Measurements from ENCODE around the gene CCNF.
A peak's percentile ranks its signal among the peaks of the same experiment; 100 is the strongest.

The CCNF gene

GRCh38 chr16:2455081-2455845 is 26.0 kb downstream of the CCNF start:
- H3K27me3 ChIP-seq (ENCODE audit: insufficient read depth, low read length) = no peaks in the 10 kb centered on the region
- H2AFZ ChIP-seq (ENCODE audit: low read length) = no peak overlapping the region
- no peak overlapping the region for H3K4me3 ChIP-seq (ENCODE audit: low read depth, low read length, poor library complexity, severe bottlenecking)
- TF ChIP-seq, protein P1, sequence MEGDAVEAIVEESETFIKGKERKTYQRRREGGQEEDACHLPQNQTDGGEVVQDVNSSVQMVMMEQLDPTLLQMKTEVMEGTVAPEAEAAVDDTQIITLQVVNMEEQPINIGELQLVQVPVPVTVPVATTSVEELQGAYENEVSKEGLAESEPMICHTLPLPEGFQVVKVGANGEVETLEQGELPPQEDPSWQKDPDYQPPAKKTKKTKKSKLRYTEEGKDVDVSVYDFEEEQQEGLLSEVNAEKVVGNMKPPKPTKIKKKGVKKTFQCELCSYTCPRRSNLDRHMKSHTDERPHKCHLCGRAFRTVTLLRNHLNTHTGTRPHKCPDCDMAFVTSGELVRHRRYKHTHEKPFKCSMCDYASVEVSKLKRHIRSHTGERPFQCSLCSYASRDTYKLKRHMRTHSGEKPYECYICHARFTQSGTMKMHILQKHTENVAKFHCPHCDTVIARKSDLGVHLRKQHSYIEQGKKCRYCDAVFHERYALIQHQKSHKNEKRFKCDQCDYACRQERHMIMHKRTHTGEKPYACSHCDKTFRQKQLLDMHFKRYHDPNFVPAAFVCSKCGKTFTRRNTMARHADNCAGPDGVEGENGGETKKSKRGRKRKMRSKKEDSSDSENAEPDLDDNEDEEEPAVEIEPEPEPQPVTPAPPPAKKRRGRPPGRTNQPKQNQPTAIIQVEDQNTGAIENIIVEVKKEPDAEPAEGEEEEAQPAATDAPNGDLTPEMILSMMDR (IDR thresholded peaks at IDR 0.05; ENCODE audit: low read length) = no peak
- TF ChIP-seq EZH2 (IDR thresholded peaks at IDR 0.05; ENCODE audit: borderline replicate concordance, low read length) = no peak
- H3K4me1 ChIP-seq (ENCODE audit: insufficient read depth, low read length, severe bottlenecking) = peaks cover 16% of the 10 kb centered on the region
- no peaks in the 10 kb centered on the region for H3K9me3 ChIP-seq (ENCODE audit: low read length)
- no peak overlapping the region for H3K4me2 ChIP-seq (ENCODE audit: low read length)
- no peak overlapping the region for H3K27ac ChIP-seq (ENCODE audit: low read depth, low read length, poor library complexity, severe bottlenecking)
- H3K9me2 ChIP-seq (ENCODE audit: low read depth, low read length) = no peaks in the 10 kb centered on the region
- H4K20me1 ChIP-seq (ENCODE audit: insufficient read depth, low read length) = no peaks in the 10 kb centered on the region
- H3K9ac ChIP-seq (ENCODE audit: low read length) = no peak overlapping the region
- H3K79me2 ChIP-seq (ENCODE audit: insufficient read depth, low read length) = no peaks in the 10 kb centered on the region
- 0 out of 2 replicates have a peak, but pooled peaks cover 4% of the 10 kb centered on the region for H3F3A ChIP-seq (ENCODE audit: insufficient read depth, low read length)
- H3K36me3 ChIP-seq (ENCODE audit: insufficient read depth, low read length) = peaks cover 78% of the 10 kb centered on the region

DNA sequence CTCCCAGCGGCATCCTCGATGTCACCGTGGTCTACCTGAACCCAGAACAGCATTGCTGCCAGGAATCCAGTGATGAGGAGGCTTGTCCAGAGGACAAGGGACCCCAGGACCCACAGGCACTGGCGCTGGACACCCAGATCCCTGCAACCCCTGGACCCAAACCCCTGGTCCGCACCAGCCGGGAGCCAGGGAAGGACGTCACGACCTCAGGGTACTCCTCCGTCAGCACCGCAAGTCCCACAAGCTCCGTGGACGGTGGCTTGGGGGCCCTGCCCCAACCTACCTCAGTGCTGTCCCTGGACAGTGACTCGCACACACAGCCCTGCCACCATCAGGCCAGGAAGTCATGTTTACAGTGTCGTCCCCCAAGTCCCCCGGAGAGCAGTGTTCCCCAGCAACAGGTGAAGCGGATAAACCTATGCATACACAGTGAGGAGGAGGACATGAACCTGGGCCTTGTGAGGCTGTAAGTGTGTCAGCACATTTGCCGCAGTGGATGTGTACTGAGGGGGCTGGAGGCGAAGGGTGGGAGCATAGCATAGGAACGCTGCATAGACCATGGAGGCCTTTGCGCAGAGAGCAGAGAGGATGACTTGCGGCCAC is 27.4 kb downstream of the CCNF start:
- Histone ChIP-seq H3K27ac (ENCODE audit: low read depth, low read length, poor library complexity, severe bottlenecking) (no peak overlapping the region), H3K9ac (ENCODE audit: low read length) (no peak overlapping the region), H3K4me1 (ENCODE audit: insufficient read depth, low read length, severe bottlenecking) (peaks cover 28% of the 10 kb centered on the region), H3K79me2 (ENCODE audit: insufficient read depth, low read length) (no peaks in the 10 kb centered on the region), H3K27me3 (ENCODE audit: insufficient read depth, low read length) (no peaks in the 10 kb centered on the region), H3F3A (ENCODE audit: insufficient read depth, low read length) (0 out of 2 replicates have a peak, but pooled peaks cover 4% of the 10 kb centered on the region), H3K36me3 (ENCODE audit: insufficient read depth, low read length) (peaks cover 68% of the 10 kb centered on the region), H3K9me2 (ENCODE audit: low read depth, low read length) (no peaks in the 10 kb centered on the region), H3K4me3 (ENCODE audit: low read depth, low read length, poor library complexity, severe bottlenecking) (no peak overlapping the region), H3K9me3 (ENCODE audit: low read length) (no peaks in the 10 kb centered on the region), H4K20me1 (ENCODE audit: insufficient read depth, low read length) (no peaks in the 10 kb centered on the region), H3K4me2 (ENCODE audit: low read length) (no peak overlapping the region), H2AFZ (ENCODE audit: low read length) (no peak overlapping the region)
- TF ChIP-seq, protein P1 (IDR thresholded peaks at IDR 0.05; ENCODE audit: low read length) = no peak
- no peak for TF ChIP-seq EZH2 (IDR thresholded peaks at IDR 0.05; ENCODE audit: borderline replicate concordance, low read length)

DNA sequence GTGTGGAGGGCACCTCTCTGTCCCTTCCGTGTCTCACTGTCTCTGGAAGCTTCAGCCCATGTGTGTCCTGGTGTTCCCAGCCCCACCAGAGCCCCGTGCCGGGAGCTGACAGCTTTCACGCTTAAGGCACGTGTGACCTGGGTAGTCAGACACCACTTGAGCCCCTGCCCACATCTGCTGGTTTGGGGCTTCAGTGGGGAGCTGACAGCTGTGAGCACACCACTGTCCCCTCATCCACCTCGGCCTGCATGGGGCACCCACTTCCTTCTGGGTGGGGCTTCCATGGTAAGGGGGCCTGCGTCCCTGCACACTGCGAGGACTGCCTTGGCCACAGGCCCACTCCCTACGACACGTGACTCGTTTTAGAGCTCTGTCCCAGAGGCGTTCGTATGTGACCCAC is 28.0 kb downstream of the CCNF start:
- Histone ChIP-seq H3K27me3 (ENCODE audit: insufficient read depth, low read length) (no peaks in the 10 kb centered on the region), H3F3A (ENCODE audit: insufficient read depth, low read length) (0 out of 2 replicates have a peak, but pooled peaks cover 4% of the 10 kb centered on the region), H3K36me3 (ENCODE audit: insufficient read depth, low read length) (peaks cover 62% of the 10 kb centered on the region), H3K27ac (ENCODE audit: low read depth, low read length, poor library complexity, severe bottlenecking) (peak overlapping the region; percentile 33), H3K4me3 (ENCODE audit: low read depth, low read length, poor library complexity, severe bottlenecking) (no peak overlapping the region), H3K9me2 (ENCODE audit: low read depth, low read length) (no peaks in the 10 kb centered on the region), H3K9ac (ENCODE audit: low read length) (no peak overlapping the region), H4K20me1 (ENCODE audit: insufficient read depth, low read length) (no peaks in the 10 kb centered on the region), H3K4me1 (ENCODE audit: insufficient read depth, low read length, severe bottlenecking) (peaks cover 28% of the 10 kb centered on the region), H2AFZ (ENCODE audit: low read length) (no peak overlapping the region), H3K79me2 (ENCODE audit: insufficient read depth, low read length) (no peaks in the 10 kb centered on the region), H3K4me2 (ENCODE audit: low read length) (no peak overlapping the region), H3K9me3 (ENCODE audit: low read length) (no peaks in the 10 kb centered on the region)
- TF ChIP-seq, protein P1 (IDR thresholded peaks at IDR 0.05; ENCODE audit: low read length) = no peak
- no peak for TF ChIP-seq EZH2 (IDR thresholded peaks at IDR 0.05; ENCODE audit: borderline replicate concordance, low read length)
